Hematopoietic multipotent progenitor cell treated with erythropoietin and hydrocortisone succinate and interleukin-3 and kit ligand, for 6 days (in vitro differentiated cells): Measurements from ENCODE around the gene LRP5.
A peak's percentile ranks its signal among the peaks of the same experiment; 100 is the strongest.

ENCODE experiments used
- DNase-seq: peaks from one replicate; pipeline ENCODE4 v3.0.0-alpha.2; 2015

The LRP5 gene

DNA sequence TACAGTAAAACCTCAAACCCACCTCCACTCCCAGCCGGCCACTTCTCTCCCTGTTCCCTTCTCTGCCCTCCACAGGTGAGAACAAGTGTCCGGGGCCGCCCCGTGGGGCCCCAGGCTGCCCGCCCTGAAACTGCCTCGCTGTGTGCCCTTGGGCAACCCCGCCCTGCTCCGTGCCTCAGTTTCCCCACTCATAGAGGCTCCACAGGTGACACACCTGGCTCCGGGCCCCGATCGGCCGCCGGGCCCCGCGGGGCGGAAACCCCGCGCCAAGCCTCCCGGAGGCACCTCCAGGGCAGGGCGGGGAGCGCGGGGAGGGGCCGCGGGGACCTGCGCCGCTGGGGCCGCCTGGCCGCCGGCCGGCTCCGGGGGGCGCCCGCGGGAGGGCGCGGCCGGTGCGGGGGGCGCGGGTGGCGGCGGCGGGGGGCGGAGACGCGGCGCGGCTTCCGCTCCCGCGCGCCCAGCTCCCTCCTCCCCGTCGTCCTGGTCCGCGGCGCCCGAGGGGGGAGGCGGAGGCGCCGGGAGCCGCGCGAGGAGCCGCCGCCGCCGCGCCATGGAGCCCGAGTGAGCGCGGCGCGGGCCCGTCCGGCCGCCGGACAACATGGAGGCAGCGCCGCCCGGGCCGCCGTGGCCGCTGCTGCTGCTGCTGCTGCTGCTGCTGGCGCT, at the start of gene LRP5:
Gene LRP5 (plus strand): TSS at position 475 of the 663 bp plus-strand sequence. CDS start 124 bp downstream, at position 599.
- DNase-seq = peak; percentile 57

DNA sequence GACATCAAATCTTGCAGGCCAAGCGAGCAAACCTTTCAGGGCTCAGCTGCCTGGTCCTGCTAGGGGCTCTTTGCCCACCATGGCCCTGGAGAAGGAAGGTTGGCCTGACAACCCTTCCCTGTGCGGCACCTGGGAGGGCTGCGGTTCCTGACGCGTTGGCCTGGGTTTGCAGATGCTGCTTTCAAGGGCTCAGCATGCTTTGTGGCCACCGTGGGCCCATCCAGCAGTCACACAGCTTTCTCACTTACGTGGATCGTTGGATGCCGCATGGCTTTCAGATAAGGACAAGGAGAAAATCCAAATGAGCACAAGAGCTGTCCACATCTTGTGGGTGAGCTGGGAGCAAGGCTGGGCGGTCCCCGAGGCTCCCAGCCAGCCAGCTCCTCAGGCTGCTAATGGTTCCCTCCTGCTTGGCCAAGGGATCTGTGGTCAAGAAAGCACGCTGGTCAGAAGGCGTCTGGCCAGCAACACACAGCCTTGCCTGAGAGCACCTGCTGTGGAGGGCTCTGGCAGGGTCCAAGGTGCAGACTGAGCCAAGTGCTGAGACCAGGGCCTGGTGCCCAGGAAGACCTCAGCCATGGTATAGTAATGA, 48.9 kb upstream of the LRP5 start:
- no peak for DNase-seq

DNA sequence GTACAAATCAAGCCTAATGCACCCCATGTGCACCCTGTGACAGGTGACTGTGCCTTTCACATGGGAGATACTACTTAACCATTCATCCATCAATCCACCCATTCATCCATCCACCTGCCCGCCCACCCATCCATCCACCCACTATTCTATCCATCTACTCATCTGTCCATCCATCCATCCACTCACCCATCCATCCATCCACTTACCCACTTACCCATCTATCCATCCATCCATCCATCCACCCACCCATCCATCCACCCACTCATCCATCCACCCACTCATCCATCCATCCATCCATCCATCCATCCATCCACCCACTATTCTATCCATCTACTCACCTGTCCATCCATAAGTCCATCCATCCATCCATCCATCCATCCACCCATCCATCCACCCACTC, 48.1 kb upstream of the LRP5 start:
- DNase-seq = no peak

DNA sequence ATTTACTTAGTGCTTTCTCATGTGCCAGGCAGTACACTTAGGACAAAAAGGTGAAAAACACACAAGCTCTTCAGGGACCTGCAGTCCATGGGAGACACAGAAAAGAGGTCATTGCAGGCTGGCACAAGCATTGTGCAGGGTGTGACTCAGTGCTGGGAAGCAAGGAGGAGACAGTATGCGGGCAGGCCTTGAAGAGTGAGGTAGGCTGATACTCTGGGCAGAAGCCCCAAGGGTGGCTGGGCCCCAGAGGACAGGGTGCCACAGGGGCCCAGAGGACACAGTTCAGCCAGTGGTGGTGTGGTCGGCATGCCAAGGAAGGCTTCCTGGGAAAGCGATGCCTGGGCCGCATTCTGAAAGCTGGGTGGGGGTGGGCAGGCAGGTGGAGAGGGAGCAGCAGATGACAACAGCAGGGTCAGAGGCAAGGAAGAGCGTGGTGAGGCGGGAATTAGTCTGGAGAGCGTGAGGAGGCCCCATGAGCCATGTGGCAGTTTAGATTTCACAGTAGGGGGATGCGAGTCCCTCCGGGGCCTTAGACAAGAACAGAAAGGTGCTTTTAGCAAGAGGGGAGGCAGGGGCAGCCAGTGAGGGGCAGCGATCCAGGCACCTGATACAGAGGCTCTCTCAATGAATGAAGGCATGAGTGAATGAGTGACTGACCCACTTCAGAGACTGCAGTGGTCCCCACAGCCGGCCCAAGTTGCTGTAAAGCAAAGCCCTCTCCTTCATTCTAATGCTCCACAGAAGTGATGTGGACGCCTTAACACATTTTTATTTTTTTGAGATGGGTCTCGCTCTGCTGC, 47.5 kb upstream of the LRP5 start:
- no peak for DNase-seq

DNA sequence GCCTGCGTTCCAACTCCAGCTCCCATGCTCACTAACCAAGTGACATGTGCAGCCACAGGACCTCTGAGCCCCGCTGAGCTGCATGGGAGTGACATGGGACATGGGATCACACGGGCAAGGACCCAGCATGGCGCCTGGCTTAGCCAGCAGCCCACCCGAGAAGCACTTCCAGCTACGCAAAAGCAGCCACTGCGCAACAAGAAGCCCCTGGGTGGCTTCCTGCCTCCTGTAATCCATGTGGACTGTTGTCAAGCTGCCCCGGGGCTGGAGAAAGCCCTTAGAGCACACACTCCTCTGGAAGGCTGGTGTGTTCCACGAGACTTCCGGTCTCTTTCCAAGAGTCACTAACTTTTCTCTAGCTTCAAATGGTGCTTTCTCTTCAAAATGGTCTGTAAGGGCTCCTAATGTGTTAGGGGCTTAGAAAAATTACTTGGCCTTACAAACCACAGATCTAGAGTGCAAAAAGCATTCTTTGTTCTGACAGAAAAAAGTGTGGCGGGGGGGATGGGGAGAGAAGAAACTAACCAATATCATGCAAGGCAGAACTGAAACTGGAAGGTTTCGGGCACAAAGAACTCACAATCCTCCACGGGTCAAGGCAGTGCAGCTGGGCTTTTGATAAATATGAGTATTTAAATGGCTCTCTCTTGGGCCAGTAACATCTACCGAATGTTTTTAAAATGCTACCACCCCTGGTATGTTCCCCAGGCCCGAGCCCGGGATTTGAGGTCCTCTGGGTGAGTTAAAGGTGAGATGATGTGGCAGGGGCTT, 46.1 kb upstream of the LRP5 start:
- no peak for DNase-seq

DNA sequence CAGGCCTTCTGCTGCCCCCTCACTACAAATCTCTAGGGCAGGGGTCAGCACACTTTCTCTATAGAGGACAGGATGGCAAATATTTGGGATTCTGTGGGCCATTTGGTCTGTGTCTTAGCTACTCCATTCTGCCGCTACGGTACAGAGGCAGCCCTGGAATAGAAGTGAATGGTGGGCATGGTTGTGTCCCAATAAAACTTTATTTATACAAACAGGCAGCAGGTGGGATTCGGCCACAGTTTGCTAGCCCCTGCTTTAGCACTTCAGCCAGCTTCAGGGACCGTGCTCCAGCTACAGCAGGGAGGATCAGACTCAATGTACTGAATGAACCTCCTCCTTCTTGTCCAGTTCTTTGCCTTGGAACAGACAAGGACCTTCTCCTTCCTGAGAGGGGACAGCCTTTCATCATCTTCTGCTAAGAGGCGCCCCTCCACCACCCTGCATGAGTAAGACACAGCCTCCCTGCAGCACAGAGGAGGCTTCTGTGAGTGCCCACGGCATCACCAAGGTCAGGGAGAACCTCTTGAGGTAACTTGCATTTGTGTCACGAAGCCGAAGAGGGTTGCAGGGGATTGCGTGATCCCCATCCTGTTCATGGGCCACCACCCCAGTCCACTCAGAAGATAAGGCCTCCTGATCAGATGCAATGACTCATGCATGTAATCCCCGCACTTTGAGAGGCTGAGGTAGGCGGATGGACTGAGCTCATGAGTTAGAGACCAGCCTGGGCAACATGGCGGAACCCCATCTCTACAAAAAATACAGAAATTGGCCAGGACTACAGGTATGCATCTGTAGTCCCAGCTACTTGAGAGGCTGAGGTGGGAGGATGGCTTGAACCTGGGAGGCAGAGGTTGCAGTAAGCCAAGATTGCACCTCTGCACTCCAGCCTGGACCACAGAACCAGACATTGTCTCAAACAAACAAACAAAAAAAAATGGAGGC, 45.2 kb upstream of the LRP5 start:
- peak; percentile 15 for DNase-seq

DNA sequence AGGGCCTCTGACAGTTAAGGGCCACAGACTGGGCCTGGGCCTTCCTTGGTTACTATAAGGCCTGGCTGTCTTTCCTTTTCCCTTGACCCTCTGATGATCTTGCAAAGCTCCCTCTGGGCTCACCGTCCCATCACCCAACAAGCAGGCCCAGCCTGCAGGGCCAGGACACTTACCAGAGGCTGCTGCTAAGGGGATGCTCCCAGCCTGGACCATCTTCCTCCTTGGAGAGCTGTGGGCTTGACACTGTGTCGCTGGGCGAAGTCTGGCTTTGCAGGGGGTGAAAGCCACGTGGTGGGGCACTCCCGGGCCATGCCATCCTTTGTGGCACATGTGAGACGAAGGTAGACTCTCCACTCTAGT, 44.5 kb upstream of the LRP5 start:
- DNase-seq = no peak

DNA sequence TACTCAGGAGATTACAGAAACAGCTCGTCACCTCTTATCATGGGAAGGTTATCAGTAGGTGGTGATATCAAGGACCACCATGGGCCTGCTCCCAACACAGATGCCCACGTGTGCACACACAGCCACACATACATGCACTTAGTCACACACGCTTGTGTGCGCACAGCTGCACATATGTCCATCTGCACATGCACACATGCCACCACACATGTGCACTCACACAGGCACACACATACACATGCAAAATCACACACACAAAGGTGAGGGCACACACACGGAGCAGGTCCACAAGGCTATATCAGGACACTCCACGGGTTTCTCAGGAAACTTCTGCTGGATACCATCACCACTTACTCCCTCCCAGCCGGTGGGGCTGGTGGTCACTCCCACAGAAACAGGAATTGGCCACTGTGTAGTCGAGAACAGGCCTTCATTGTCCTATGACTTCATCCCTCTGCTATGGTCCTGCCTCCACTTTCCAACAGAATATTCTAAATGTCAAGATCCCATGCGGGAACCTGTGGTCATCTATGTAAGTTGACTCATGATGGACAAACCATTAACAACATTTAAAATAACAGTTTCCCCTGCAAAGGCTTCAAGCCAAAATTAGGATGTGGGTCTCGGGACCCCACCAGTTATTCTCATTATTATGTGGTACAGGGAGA, 42.8 kb upstream of the LRP5 start:
- DNase-seq = no peak

DNA sequence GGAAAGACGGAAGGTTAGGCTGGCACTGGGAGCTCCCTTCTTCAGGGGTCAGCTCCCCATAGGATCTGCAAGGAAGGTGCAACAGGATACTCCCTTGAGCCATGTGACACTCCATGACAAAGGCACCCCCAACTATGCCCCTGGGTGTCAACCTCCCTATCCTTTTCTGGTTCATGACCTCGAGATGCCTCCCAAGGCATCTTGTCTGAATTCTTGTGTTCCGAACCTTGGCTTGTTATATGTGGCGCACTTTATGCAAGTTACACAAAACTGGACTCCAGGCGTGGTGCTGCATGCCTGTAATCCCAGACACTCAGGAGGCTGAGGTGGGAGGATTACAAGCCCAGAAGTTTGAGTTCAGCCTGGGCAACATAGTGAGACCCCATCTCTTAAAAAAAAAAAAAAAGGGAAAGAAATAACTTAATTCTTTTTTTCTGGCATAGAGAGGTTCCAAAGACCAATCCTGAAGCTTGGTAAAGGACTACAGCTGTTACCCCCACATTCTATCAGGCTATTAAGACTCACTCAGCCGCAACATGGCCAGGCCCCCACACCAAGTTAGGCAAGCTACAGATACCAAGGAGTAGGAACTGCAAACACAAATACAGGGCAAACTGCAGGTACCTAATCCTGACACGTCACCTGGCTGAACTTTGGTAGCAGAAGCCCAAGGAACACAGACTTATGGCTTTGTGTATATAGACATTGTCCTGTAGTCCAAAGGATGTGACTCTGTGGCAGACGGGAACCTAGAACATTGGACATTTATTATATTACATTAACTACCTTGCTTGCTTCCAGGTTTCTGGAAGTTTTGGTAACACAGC, 42.0 kb upstream of the LRP5 start:
- DNase-seq = no peak

DNA sequence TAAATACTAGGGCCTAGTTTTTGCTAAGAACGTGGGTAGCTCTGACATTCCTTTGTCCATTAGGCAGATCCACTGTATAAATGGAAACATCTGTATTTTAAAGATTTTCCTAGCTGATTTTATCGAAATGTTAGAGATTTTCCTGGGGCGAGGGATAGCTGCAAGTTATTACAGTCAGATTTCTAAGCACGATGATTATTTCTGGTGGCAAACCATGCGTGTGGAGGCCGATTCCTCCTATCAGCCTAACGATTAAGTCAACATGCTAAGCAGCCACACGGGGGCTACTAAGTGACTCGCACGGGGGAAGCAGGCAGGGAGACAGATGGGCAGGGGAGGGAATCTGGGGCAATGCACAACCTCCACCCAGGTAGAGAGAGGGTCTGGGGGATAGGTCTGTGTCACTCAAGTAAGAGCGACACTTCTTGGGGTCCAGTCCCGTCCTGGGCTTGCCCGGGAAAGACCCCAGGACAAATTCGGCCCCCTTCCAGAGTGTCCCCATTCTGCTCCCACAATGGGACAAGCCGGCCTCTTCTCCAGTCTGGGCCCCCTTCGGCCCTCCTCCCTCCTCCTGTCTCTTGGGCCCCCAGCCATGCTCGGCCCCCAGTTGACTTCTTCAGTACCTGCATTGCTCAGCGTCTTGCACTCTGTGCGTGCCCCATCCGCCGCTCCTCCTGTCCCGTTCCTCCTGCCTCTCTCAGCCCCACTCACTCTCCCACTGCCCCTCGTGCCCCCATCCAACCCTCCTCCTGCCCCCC, 41.2 kb upstream of the LRP5 start:
- peak; percentile 95 for DNase-seq

DNA sequence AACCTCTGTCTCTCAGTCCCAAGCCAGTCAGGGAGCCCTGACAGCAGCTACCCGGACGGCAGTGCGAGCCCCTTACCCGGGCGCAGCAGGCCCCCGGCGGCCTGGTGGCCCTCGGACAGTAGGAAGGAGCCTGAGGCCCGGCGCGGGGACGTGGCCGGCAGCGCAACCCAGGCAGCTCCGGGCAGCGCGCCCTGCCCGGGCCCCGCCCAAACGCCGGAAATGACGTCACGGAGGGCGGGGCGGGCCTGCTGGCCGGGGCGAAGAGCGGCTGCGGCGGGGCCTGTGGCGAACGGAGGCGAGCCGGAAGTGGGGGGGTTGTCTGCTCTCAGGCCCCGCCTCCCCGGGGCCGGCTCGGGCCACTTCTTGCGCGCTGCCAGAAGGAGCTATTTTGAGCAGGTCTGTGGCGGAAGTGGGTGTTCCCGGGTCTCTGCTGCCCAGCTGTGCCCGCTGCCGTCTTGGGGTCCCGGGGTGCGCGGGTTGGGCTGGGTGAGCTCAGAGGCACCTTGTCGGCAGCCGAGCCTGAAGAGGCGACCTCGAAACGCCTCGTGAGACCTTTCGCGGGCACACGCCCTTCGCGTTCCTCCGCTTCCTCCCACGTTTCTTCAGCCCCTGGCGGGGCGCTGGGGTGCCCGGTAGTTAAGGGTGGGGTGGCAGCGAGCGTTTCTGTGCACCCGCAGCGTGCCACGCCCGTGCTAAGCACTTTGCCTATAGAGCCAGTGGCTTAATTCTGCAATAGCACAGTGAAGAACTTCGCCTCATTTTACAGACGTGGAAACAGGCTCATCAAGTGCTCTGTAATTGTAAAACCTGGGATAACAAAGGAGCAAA, 40.4 kb upstream of the LRP5 start, which contains the start of gene C11orf24:
Gene C11orf24 (minus strand): TSS at position 193 of the 828 bp plus-strand sequence. CDS start 8,206 bp downstream, outside the sequence.
- peak; percentile 96 for DNase-seq

DNA sequence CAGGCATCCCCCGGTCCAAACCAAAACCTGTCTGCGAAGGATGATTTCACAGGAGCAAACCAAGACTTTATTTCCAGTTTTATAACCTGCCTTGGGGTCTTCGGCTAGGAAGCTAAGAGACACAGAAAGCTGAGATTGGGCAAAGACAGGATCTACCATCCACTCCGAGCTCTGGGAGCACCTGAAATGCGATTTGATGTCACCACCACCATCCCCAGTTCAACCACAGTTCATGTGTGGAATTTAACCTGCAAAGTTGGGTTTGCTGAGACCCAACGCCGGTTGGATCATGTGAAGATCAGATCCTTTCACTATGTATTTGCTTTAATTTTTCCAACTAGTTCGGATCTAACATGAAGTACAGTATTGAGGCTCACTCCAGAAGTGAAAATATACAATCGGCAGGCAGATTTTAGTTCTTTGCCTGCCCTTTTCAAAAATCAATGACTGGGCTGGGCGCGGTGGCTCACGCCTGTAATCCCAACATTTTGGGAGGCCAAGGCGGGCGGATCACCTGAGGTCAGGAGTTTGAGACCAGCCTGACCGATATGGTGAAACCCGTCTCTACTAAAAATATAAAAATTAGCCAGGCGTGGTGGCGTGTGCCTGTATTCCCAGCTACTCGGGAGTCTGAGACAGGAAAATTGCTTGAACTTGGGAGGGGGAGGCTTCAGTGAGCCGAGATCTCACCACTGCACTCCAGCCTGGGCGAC, 39.2 kb upstream of the LRP5 start:
- DNase-seq = no peak

DNA sequence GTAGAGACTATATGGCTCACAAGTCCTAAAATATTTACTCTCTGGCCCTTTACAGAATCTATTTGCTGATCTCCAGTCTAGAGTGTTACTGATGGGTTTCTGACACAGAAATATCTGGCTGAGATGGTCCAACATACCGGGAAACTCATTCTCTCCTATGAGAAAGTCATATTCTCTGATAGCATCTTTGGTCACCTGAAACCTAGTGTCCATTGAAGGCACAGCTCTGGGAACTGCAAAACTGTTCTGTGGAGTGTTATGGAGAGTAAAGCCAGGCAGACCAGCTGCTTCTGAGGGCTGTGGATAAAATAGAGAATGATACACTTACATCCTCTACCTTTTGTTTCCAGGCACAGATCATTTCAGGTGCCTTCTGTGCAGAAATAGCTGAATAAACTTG, 38.1 kb upstream of the LRP5 start:
- no peak for DNase-seq

DNA sequence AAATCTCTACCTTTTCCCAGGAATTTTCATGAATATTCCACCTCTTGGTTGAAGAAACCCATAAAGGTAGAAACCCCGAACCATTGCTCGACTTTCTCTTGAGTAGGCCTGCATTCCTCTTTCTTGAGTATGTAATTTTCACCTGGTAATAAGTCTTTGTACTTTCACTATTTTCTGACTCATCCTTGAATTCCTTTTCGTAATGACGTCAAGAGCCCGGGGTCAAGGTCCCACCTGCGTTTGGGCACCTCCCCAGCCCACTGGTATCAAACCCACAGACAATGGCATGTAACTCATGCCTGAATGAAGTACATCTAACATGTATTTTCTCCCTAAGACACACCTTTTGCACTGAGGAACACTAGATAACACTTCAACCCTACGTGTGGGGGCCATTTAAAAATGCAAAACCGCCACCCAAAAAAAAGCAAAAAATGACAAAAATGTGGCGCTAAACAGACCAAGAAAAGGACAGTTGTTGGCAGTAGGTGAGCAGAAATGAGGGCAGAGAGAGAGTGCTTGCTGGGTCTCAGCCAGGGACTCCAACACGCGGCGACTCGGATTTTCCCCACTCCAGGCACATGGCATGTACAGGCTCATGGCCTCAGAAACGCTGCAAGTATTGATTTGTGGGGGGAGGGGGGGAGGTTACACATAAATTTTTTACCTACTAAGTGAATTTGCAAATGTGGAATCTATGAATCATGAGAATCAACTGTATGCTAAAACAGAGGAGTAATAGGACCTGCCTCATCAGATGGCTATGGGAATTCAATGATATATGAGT, 36.5 kb upstream of the LRP5 start:
- no peak for DNase-seq

DNA sequence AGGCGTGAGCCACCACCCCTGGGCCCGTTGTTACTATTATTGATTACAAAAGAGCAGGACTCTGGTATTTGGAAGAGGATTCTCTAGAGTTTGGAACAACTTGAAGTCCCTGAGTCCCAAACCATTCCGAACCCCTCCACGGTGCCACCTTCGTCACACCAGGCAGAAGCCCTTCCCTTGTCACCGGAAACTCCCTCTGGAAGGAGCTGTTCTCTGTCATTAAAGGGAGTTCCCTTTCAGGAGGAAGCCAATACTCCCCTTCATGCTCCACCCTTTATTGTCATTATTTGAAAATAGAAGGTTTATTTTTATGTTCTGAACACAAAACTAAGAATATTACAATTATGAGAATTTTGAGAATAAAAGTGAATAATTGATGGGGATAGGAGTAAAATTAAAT, 35.5 kb upstream of the LRP5 start:
- no peak for DNase-seq

DNA sequence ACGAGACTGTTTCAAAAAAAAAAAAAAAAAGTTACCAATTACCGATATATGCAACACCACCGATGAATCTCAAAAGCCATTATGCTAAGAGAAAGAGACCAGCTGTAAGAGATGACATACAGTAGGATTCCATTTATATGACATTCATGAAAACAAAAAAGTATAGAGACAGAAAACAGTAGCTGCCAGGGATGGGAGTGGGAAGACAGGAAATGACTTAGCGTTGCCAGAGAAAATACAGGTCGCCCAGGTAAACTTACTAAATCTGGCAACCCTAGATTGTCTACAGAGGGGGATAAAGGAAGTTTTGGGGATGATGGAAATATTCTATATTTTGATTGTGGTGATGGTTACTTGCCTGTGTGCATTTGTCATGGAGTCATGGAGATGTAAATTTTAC, 32.7 kb upstream of the LRP5 start:
- no peak for DNase-seq

DNA sequence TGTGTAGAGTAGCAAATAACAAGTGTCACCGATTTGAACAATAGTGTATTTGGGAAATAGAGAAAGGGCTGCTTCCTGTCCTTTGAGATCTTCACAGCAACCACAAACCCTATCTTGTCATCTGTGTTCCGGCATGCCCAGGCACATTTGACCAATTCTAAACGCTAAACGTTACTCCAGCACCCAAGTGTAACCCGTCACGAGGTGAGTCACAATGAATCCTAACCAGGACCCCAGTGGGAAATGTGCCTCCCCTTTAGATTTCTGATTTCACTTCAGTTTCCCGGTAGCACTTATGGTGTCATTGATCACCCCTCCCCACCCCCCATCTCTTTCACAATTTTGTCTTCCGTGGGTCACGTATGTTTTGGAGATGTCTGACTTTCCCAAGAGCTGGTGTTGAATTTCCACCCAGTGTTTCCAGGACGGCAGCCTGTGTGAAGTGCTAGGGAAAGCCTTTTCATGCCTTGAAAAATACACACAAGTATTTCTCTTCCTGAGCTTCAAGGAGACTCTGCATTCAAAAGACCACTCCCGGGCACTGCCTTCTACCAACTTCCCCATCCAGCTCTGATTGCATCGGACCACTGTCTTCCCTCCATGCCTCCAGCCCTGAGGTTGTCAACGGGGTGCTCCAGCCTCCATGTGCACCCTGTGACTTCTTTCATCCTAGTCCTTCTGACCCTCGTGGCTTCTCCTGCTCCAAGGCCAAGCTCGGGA, 30.1 kb upstream of the LRP5 start:
- peak; percentile 89 for DNase-seq
